ENCODE data around the gene MICAL3. TPM values are rescaled to one million over a fixed set of nuclear protein-coding genes. Genes with fewer than 3 reads are reported as not detected.

Gene MICAL3
- polyA plus RNA-seq, 1 donor from 2014 or later: 28.1 TPM

DNA sequence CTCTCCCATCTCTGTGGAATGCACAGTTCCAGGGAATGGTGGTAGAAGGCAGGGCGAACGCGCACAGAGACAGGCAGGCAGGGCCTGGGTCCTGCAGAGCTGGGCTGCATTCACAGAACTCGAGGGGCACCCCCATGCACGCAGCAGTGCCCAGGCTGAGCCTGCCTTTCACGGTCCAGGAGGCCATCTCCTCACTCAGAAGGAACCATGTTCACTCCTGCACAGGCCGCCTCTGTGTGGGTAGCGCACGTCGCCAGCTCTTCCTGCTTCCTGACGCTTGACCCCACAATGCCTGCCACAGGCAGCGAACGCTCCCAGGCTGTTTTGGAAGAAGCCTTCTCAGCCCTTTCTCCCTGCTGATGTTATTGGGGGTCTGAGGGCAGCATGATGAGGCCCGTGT lies 151.2 kb downstream of the MICAL3 start:
- Histone ChIP-seq H4K20me1 (ENCODE audit: insufficient read depth) (no peaks in the 10 kb centered on the region), H3K4me2 (ENCODE audit: low read length) (no peak overlapping the region), H3K36me3 (ENCODE audit: insufficient read depth, low read length) (peaks cover 3% of the 10 kb centered on the region), H3F3A (ENCODE audit: insufficient read depth, low read length, poor library complexity, severe bottlenecking) (no peaks in the 10 kb centered on the region), H3K79me2 (replicated peaks; ENCODE audit: insufficient read depth, low read length) (no peaks in the 10 kb centered on the region), H3K9ac (ENCODE audit: low read length) (no peak overlapping the region), H3K27ac (ENCODE audit: low read length) (no peak overlapping the region), H3K9me3 (ENCODE audit: low read length) (no peaks in the 10 kb centered on the region), H2AFZ (ENCODE audit: low read depth, low read length) (no peak overlapping the region), H3K27me3 (ENCODE audit: insufficient read depth, low read depth, low read length) (no peaks in the 10 kb centered on the region), H3K9me2 (ENCODE audit: insufficient read depth, low read length) (no peaks in the 10 kb centered on the region), H3K4me3 (ENCODE audit: low read length) (no peak overlapping the region)
- TF ChIP-seq EP300 (conservative IDR thresholded peaks at IDR 0.05; ENCODE audit: poor library complexity, severe bottlenecking): no peak
- TF ChIP-seq EZH2 (IDR thresholded peaks at IDR 0.05; ENCODE audit: borderline replicate concordance, insufficient read depth, low read length, poor library complexity, severe bottlenecking): no peak
- TF ChIP-seq TAF1 (IDR thresholded peaks at IDR 0.05; ENCODE audit: low read depth): no peak
- TF ChIP-seq, protein P1, sequence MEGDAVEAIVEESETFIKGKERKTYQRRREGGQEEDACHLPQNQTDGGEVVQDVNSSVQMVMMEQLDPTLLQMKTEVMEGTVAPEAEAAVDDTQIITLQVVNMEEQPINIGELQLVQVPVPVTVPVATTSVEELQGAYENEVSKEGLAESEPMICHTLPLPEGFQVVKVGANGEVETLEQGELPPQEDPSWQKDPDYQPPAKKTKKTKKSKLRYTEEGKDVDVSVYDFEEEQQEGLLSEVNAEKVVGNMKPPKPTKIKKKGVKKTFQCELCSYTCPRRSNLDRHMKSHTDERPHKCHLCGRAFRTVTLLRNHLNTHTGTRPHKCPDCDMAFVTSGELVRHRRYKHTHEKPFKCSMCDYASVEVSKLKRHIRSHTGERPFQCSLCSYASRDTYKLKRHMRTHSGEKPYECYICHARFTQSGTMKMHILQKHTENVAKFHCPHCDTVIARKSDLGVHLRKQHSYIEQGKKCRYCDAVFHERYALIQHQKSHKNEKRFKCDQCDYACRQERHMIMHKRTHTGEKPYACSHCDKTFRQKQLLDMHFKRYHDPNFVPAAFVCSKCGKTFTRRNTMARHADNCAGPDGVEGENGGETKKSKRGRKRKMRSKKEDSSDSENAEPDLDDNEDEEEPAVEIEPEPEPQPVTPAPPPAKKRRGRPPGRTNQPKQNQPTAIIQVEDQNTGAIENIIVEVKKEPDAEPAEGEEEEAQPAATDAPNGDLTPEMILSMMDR (IDR thresholded peaks at IDR 0.05; ENCODE audit: poor library complexity, severe bottlenecking): no peak
- TF ChIP-seq SMC3 (conservative IDR thresholded peaks at IDR 0.05; ENCODE audit: poor library complexity): no peak
- no peak for TF ChIP-seq REST (IDR thresholded peaks at IDR 0.05; ENCODE audit: borderline replicate concordance)
- TF ChIP-seq RAD21 (conservative IDR thresholded peaks at IDR 0.05): no peak
- no peak for TF ChIP-seq POLR2AphosphoS5 (IDR thresholded peaks at IDR 0.05)
- TF ChIP-seq MXI1 (conservative IDR thresholded peaks at IDR 0.05; ENCODE audit: poor library complexity, severe bottlenecking): no peak

DNA sequence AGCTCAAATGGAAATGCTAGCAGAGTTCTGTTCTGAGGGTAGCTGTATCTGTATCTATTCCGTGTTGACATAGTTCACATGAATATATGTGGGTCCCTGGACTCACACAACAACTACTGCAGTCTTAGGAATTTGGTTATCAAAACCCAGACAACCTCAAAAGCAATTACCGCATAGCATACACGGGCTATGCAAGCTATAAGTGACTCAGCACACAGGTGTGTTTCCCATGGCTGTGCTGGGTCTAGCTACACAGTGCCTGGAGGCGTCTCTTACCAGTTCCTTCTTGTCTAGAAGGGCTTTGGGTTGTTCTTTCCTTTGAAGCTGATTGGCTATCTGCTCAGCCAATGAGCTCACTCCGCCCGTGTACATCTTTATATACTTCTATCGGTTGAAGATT lies 151.9 kb downstream of the MICAL3 start:
- Histone ChIP-seq H3K4me2 (ENCODE audit: low read length) (no peak overlapping the region), H4K20me1 (ENCODE audit: insufficient read depth) (no peaks in the 10 kb centered on the region), H3K9me2 (ENCODE audit: insufficient read depth, low read length) (no peaks in the 10 kb centered on the region), H3K79me2 (replicated peaks; ENCODE audit: insufficient read depth, low read length) (no peaks in the 10 kb centered on the region), H3F3A (ENCODE audit: insufficient read depth, low read length, poor library complexity, severe bottlenecking) (no peaks in the 10 kb centered on the region), H3K36me3 (ENCODE audit: insufficient read depth, low read length) (peaks cover 3% of the 10 kb centered on the region), H3K4me3 (ENCODE audit: low read length) (no peak overlapping the region), H3K27me3 (ENCODE audit: insufficient read depth, low read depth, low read length) (no peaks in the 10 kb centered on the region), H2AFZ (ENCODE audit: low read depth, low read length) (no peak overlapping the region), H3K27ac (ENCODE audit: low read length) (no peak overlapping the region), H3K9me3 (ENCODE audit: low read length) (no peaks in the 10 kb centered on the region), H3K9ac (ENCODE audit: low read length) (no peak overlapping the region)
- TF ChIP-seq, protein P1 (IDR thresholded peaks at IDR 0.05; ENCODE audit: poor library complexity, severe bottlenecking): no peak
- no peak for TF ChIP-seq TAF1 (IDR thresholded peaks at IDR 0.05; ENCODE audit: low read depth)
- TF ChIP-seq POLR2AphosphoS5 (IDR thresholded peaks at IDR 0.05): no peak
- TF ChIP-seq EP300 (conservative IDR thresholded peaks at IDR 0.05; ENCODE audit: poor library complexity, severe bottlenecking): no peak
- no peak for TF ChIP-seq EZH2 (IDR thresholded peaks at IDR 0.05; ENCODE audit: borderline replicate concordance, insufficient read depth, low read length, poor library complexity, severe bottlenecking)
- TF ChIP-seq RAD21 (conservative IDR thresholded peaks at IDR 0.05): no peak
- TF ChIP-seq REST (IDR thresholded peaks at IDR 0.05; ENCODE audit: borderline replicate concordance): no peak
- no peak for TF ChIP-seq SMC3 (conservative IDR thresholded peaks at IDR 0.05; ENCODE audit: poor library complexity)
- no peak for TF ChIP-seq MXI1 (conservative IDR thresholded peaks at IDR 0.05; ENCODE audit: poor library complexity, severe bottlenecking)

Data from neural cell (in vitro differentiated cells).